ENCODE results near the gene FCAMR.

GRCh38 chr1:206961668-206962067, 8.6 kb downstream of the FCAMR start:
- TF ChIP-seq, protein P1, sequence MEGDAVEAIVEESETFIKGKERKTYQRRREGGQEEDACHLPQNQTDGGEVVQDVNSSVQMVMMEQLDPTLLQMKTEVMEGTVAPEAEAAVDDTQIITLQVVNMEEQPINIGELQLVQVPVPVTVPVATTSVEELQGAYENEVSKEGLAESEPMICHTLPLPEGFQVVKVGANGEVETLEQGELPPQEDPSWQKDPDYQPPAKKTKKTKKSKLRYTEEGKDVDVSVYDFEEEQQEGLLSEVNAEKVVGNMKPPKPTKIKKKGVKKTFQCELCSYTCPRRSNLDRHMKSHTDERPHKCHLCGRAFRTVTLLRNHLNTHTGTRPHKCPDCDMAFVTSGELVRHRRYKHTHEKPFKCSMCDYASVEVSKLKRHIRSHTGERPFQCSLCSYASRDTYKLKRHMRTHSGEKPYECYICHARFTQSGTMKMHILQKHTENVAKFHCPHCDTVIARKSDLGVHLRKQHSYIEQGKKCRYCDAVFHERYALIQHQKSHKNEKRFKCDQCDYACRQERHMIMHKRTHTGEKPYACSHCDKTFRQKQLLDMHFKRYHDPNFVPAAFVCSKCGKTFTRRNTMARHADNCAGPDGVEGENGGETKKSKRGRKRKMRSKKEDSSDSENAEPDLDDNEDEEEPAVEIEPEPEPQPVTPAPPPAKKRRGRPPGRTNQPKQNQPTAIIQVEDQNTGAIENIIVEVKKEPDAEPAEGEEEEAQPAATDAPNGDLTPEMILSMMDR (IDR thresholded peaks at IDR 0.05 in 4 of 5, conservative IDR thresholded peaks at IDR 0.05 in 1 of 5), result no peak
- TF ChIP-seq POLR2A (IDR thresholded peaks at IDR 0.05), result no peak

All from gastrocnemius medialis (tissue), 4 donors.